Neural cell (in vitro differentiated cells): ENCODE data around the gene ACP2.
"Not testable (repeated sequence)": the region's sequence is repeated elsewhere in the genome, so short reads cannot be mapped to it uniquely, and the experiment has no call there.

Source experiments
- CTCF ChIP-seq: fragments of 450-650 bp; IDR thresholded peaks from 2 replicates; pipeline ENCODE4 v1.5.1; 2014; ENCODE audit warnings: antibody characterized with exemption, mild to moderate bottlenecking, moderate library complexity; ENCODE audit not compliant: poor library complexity, severe bottlenecking
- EP300 ChIP-seq: fragments of 450-650 bp; conservative IDR thresholded peaks from 2 replicates; pipeline ENCODE4 v1.6.1; 2014; ENCODE audit warnings: antibody characterized with exemption, mild to moderate bottlenecking, moderate library complexity; ENCODE audit not compliant: poor library complexity, severe bottlenecking
- EZH2 ChIP-seq: fragments of 200-600, 300-800 bp; shearing (Covaris generic), sonication (generic); IDR thresholded peaks from 2 replicates; pipeline ENCODE4 v1.6.1; 2014; ENCODE audit warnings: antibody characterized with exemption, low read length, borderline replicate concordance, mild to moderate bottlenecking; ENCODE audit not compliant: insufficient read depth, poor library complexity, severe bottlenecking
- POLR2AphosphoS5 ChIP-seq: IDR thresholded peaks from 2 replicates; pipeline ENCODE4 v1.6.1; 2012
- REST ChIP-seq: IDR thresholded peaks from 2 replicates; pipeline ENCODE4 v1.6.1; 2012; ENCODE audit warnings: borderline replicate concordance
- SMC3 ChIP-seq: fragments of 450-650 bp; conservative IDR thresholded peaks from 2 replicates; pipeline ENCODE4 v1.6.1; 2014; ENCODE audit warnings: antibody characterized with exemption, mild to moderate bottlenecking, moderate library complexity; ENCODE audit not compliant: poor library complexity

- not testable (repeated sequence) for TF ChIP-seq CTCF, SMC3, EZH2, POLR2AphosphoS5, EP300, REST
Observed at GRCh38 chr11:47208008-47208552, 40.5 kb downstream of the ACP2 start.
